Mesendoderm (in vitro differentiated cells): ENCODE measurements around the gene ANGPTL4.
A peak's percentile ranks its signal among the peaks of the same experiment; 100 is the strongest.

Experiments used
- DNase-seq: peaks from one replicate; pipeline ENCODE4 v3.0.0; 2013
- H2AK5ac ChIP-seq: 2 replicates; pipeline ENCODE4 v1.6.1; 2013; ENCODE audit warnings: low read length, inconsistent platforms
- H2BK120ac ChIP-seq: 2 replicates; pipeline ENCODE4 v1.6.1; 2013; ENCODE audit warnings: low read depth, mild to moderate bottlenecking, low read length, moderate library complexity, mixed read lengths
- H2BK15ac ChIP-seq: replicated peaks from 2 replicates; pipeline ENCODE4 v1.6.1; 2013; ENCODE audit warnings: low read depth, mild to moderate bottlenecking, moderate library complexity
- H2BK5ac ChIP-seq: 2 replicates; pipeline ENCODE4 v1.6.1; 2013; ENCODE audit warnings: low read length, inconsistent platforms
- H3K18ac ChIP-seq: 2 replicates; pipeline ENCODE4 v1.6.1; 2013; ENCODE audit warnings: mild to moderate bottlenecking, low read length, mixed read lengths
- H3K23ac ChIP-seq: one replicate; pipeline ENCODE4 v1.6.1; 2013; ENCODE audit warnings: low read length
- H3K27ac ChIP-seq: 2 replicates; pipeline ENCODE4 v1.5.1; 2013; ENCODE audit warnings: low read depth, mild to moderate bottlenecking, inconsistent platforms, low read length, moderate library complexity
- H3K27me3 ChIP-seq: 2 replicates; pipeline ENCODE4 v1.6.1; 2013; ENCODE audit warnings: low read length, control low read depth, mild to moderate bottlenecking, inconsistent platforms; ENCODE audit not compliant: insufficient read depth, poor library complexity
- H3K36me3 ChIP-seq: 2 replicates; pipeline ENCODE4 v1.6.1; 2013; ENCODE audit warnings: low read length, inconsistent platforms; ENCODE audit not compliant: control insufficient read depth, insufficient read depth
- H3K4ac ChIP-seq: one replicate; pipeline ENCODE4 v1.6.1; 2013; ENCODE audit warnings: low read depth, mild to moderate bottlenecking, low read length, moderate library complexity
- H3K4me1 ChIP-seq: 2 replicates; pipeline ENCODE4 v1.6.1; 2013; ENCODE audit warnings: low read depth, low read length, inconsistent platforms; ENCODE audit not compliant: control insufficient read depth
- H3K4me2 ChIP-seq: 2 replicates; pipeline ENCODE4 v1.6.1; 2013; ENCODE audit warnings: low read length
- H3K4me3 ChIP-seq: 2 replicates; pipeline ENCODE4 v1.5.1; 2013; ENCODE audit warnings: mild to moderate bottlenecking, low read length
- H3K56ac ChIP-seq: one replicate; pipeline ENCODE4 v1.6.1; 2013; ENCODE audit warnings: low read length
- H3K79me1 ChIP-seq: 2 replicates; pipeline ENCODE4 v1.6.1; 2013; ENCODE audit warnings: low read length, inconsistent platforms
- H3K79me2 ChIP-seq: 2 replicates; pipeline ENCODE4 v1.6.1; 2013; ENCODE audit warnings: mild to moderate bottlenecking, low read length; ENCODE audit not compliant: control insufficient read depth, insufficient read depth
- H3K9ac ChIP-seq: 2 replicates; pipeline ENCODE4 v1.6.1; 2013; ENCODE audit warnings: low read length, inconsistent platforms
- H4K5ac ChIP-seq: one replicate; pipeline ENCODE4 v1.6.1; 2013; ENCODE audit warnings: low read length
- H4K8ac ChIP-seq: one replicate; pipeline ENCODE4 v1.6.1; 2013; ENCODE audit warnings: low read depth, mild to moderate bottlenecking, control low read depth, low read length, moderate library complexity
- WGBS: extraction: QIAGEN DNeasy Blood & Tissue Kit; methylation state at CpG from one replicate; pipeline ENCODE4 v1.1.7; 2013; ENCODE audit warnings: low lambda C conversion rate, missing lambda C conversion rate; ENCODE audit not compliant: insufficient coverage; ENCODE audit errors: extremely low coverage; 5-methylcytosine and 5-hydroxymethylcytosine counted together

Gene ANGPTL4

GRCh38 chr19:8366121-8366581, 2.2 kb downstream of the ANGPTL4 start:
- H3K4me1 ChIP-seq = peaks cover 4% of the 10 kb centered on the region
- no peak overlapping the region for H3K4me2 ChIP-seq
- no peak overlapping the region for H3K27ac ChIP-seq
- H3K79me1 ChIP-seq = no peaks in the 10 kb centered on the region
- no peak overlapping the region for H3K4me3 ChIP-seq
- H3K36me3 ChIP-seq = no peaks in the 10 kb centered on the region
- no peaks in the 10 kb centered on the region for H3K79me2 ChIP-seq
- H2BK15ac ChIP-seq = no peak overlapping the region
- no peak for DNase-seq
- no peak overlapping the region for H3K9ac ChIP-seq
- H3K23ac ChIP-seq = no peak overlapping the region
- no peak overlapping the region for H3K18ac ChIP-seq
- no CpG with 5 or more reads among the region's 11 CpGs for WGBS
- H2BK120ac ChIP-seq = no peak overlapping the region
- no peak overlapping the region for H3K4ac ChIP-seq
- no peak overlapping the region for H2AK5ac ChIP-seq
- no peaks in the 10 kb centered on the region for H3K27me3 ChIP-seq
- no peak overlapping the region for H4K5ac ChIP-seq
- no peak overlapping the region for H2BK5ac ChIP-seq
- H4K8ac ChIP-seq = no peak overlapping the region
- peak overlapping the region; percentile 54 for H3K56ac ChIP-seq

DNA sequence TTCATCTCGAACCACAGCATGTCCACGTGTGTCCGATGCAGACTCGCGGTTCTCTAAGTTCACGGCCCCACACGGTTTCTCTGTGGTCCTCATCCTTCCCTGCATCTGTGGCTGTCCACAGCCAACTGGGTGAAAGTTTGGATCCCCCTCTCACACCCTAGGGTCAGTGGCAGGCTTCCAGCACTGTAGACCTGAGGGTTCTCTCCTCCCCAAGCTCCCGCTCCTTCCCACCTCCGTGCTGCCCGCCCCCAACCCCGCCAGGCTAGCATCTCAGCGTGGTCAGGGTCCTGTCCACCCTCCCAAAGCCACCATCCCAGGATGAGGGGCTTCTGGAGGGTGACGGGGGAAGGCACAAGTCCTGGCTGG, 3.0 kb downstream of the ANGPTL4 start:
- no CpG with 5 or more reads among the region's 13 CpGs for WGBS
- H4K8ac ChIP-seq = no peak overlapping the region
- no peaks in the 10 kb centered on the region for H3K36me3 ChIP-seq
- H3K9ac ChIP-seq = peak overlapping the region; percentile 35
- H3K4me1 ChIP-seq = peaks cover 4% of the 10 kb centered on the region
- no peak overlapping the region for H3K4ac ChIP-seq
- H3K27me3 ChIP-seq = no peaks in the 10 kb centered on the region
- no peak for DNase-seq
- peak overlapping the region; percentile 1 for H2AK5ac ChIP-seq
- no peak overlapping the region for H4K5ac ChIP-seq
- H3K79me2 ChIP-seq = no peaks in the 10 kb centered on the region
- H3K56ac ChIP-seq = peak overlapping the region; percentile 66
- no peak overlapping the region for H3K4me2 ChIP-seq
- H2BK15ac ChIP-seq = no peak overlapping the region
- peak overlapping the region; percentile 20 for H3K23ac ChIP-seq
- no peak overlapping the region for H3K18ac ChIP-seq
- H3K4me3 ChIP-seq = no peak overlapping the region
- H2BK5ac ChIP-seq = peak overlapping the region; percentile 2
- no peak overlapping the region for H3K27ac ChIP-seq
- no peaks in the 10 kb centered on the region for H3K79me1 ChIP-seq
- no peak overlapping the region for H2BK120ac ChIP-seq

GRCh38 chr19:8367327-8368001, 3.5 kb downstream of the ANGPTL4 start:
- H2AK5ac ChIP-seq = no peak overlapping the region
- H3K4me2 ChIP-seq = no peak overlapping the region
- no peaks in the 10 kb centered on the region for H3K27me3 ChIP-seq
- H2BK5ac ChIP-seq = peak overlapping the region; percentile 62
- peaks cover 4% of the 10 kb centered on the region for H3K4me1 ChIP-seq
- H3K4me3 ChIP-seq = no peak overlapping the region
- H2BK15ac ChIP-seq = no peak overlapping the region
- H3K79me2 ChIP-seq = no peaks in the 10 kb centered on the region
- no peak overlapping the region for H3K27ac ChIP-seq
- peak; percentile 85 for DNase-seq
- H3K36me3 ChIP-seq = no peaks in the 10 kb centered on the region
- peak overlapping the region; percentile 80 for H3K56ac ChIP-seq
- H3K4ac ChIP-seq = no peak overlapping the region
- H3K9ac ChIP-seq = peak overlapping the region; percentile 35
- no peak overlapping the region for H4K8ac ChIP-seq
- no CpG with 5 or more reads among the region's 23 CpGs for WGBS
- H3K79me1 ChIP-seq = no peaks in the 10 kb centered on the region
- peak overlapping the region; percentile 20 for H3K23ac ChIP-seq
- H3K18ac ChIP-seq = no peak overlapping the region
- H2BK120ac ChIP-seq = no peak overlapping the region
- H4K5ac ChIP-seq = no peak overlapping the region

DNA sequence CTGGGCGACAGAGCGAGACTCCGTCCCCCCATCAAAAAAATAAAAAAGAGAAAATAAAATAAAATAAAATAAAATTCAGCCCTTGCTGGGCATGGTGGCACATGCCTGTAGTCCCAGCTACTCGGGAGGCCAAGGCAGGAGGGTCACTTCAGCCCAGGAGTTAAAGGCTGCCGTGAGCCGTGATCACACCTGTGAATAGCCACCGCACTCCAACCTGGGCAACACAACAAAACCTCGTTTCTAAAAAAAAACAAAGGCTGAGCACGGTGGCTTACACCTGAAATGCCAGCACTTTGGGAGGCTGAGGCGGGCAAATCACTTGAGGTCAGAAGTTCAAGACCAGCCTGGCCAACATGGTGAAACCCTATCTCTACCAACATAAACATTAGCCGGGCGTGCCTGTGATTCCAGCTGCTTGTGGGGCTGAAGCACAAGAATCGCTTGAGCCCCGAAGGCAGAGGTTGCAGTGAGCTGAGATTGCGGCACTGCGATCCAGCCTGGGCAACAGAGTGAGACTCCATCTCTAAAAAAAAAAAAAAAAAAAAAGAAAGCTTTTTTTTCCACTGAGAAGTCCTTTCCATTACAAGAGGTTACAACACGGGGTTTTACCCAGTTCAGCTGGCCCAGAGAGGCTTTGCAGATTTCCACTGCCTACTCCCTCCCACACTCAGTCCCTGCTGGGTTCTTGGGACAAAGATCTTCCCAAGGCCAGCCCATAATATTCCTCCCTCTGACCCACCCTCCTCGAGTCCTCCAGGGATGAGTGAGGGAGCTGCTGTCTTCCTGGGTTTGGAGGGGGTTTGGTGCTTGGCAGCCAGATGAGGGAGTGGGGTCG, 6.4 kb downstream of the ANGPTL4 start:
- Histone ChIP-seq H3K36me3 (no peaks in the 10 kb centered on the region), H2BK5ac (no peak overlapping the region), H2BK120ac (no peak overlapping the region), H2AK5ac (no peak overlapping the region), H2BK15ac (no peak overlapping the region), H3K18ac (no peak overlapping the region), H4K8ac (no peak overlapping the region), H3K9ac (no peak overlapping the region), H3K23ac (no peak overlapping the region), H3K27me3 (no peaks in the 10 kb centered on the region), H3K4me1 (peaks cover 4% of the 10 kb centered on the region), H3K27ac (no peak overlapping the region), H3K79me2 (no peaks in the 10 kb centered on the region), H3K4ac (no peak overlapping the region), H3K79me1 (no peaks in the 10 kb centered on the region), H3K56ac (no peak overlapping the region), H3K4me2 (no peak overlapping the region), H4K5ac (no peak overlapping the region), H3K4me3 (no peak overlapping the region)
- DNase-seq = no peak
- WGBS = no CpG with 5 or more reads among the region's 19 CpGs

DNA sequence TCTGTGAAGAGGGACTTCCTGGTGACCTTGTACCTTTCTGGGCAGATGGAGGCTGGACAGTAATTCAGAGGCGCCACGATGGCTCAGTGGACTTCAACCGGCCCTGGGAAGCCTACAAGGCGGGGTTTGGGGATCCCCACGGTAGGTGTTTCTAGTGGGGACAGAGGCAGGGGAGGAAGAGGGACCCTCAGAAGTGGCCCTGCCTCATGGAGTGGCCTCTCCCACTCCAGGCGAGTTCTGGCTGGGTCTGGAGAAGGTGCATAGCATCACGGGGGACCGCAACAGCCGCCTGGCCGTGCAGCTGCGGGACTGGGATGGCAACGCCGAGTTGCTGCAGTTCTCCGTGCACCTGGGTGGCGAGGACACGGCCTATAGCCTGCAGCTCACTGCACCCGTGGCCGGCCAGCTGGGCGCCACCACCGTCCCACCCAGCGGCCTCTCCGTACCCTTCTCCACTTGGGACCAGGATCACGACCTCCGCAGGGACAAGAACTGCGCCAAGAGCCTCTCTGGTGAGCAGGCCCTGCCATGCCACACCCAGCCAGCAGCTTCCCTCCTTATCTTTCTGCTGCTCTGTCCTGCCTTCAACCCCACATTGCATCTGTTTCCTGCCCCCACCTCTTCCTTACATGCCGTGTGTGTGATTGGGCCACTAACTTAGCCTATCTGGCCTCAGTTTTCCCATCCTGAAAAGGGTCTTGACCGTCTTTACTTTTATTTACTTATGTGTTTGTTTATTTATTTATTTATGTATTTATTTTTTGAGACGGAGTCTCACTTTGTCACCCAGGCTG, 7.3 kb downstream of the ANGPTL4 start:
- Histone ChIP-seq H2BK120ac (no peak overlapping the region), H2AK5ac (no peak overlapping the region), H2BK5ac (no peak overlapping the region), H3K18ac (no peak overlapping the region), H3K9ac (no peak overlapping the region), H2BK15ac (no peak overlapping the region), H3K23ac (no peak overlapping the region), H3K4me1 (peaks cover 4% of the 10 kb centered on the region), H4K5ac (no peak overlapping the region), H3K4me2 (no peak overlapping the region), H3K4ac (no peak overlapping the region), H3K56ac (no peak overlapping the region), H4K8ac (no peak overlapping the region), H3K79me1 (no peaks in the 10 kb centered on the region), H3K27me3 (no peaks in the 10 kb centered on the region), H3K79me2 (no peaks in the 10 kb centered on the region), H3K4me3 (no peak overlapping the region), H3K27ac (no peak overlapping the region), H3K36me3 (no peaks in the 10 kb centered on the region)
- WGBS = no CpG with 5 or more reads among the region's 28 CpGs
- DNase-seq = no peak
